ENCODE results near the gene NRG2. TPM values are rescaled to one million over a fixed set of nuclear protein-coding genes. Genes with fewer than 3 reads are reported as not detected.

Gene NRG2
- total RNA-seq, 6 donors from 2014 or later: 0.46 to 4.2 (median 1.5) TPM

DNA sequence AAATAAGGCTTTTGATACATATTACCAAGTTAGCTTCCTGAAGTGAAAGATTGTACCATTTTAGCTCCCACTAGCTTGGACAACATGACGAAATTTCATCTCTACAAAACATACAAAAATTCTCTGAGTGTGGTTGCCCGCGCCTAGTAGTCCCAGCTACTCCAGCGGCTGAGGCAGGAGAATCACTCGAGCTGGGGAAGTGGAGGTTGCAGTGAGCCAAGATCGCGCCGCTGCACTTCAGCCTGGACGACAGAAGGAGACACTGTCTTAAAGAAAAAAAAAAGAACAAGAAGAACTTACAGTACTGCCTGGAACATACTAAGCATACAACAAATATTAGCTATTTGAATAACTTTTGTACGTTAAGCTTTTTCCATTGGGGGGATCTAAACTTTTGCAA, 29.7 kb upstream of the NRG2 start:
- no peaks in the 10 kb centered on the region for H3K27me3 ChIP-seq
- no peak for DNase-seq
- H3K9me3 ChIP-seq: no peaks in the 10 kb centered on the region
- H3K4me1 ChIP-seq: peaks cover 0 to 2% (median 0%) of the 10 kb centered on the region in 4 donors
- WGBS, 2 donors: 35 to 44% methylated on average over 10 of the region's 10 CpGs
- no peaks in the 10 kb centered on the region for H3K36me3 ChIP-seq
- TF ChIP-seq, protein P1, sequence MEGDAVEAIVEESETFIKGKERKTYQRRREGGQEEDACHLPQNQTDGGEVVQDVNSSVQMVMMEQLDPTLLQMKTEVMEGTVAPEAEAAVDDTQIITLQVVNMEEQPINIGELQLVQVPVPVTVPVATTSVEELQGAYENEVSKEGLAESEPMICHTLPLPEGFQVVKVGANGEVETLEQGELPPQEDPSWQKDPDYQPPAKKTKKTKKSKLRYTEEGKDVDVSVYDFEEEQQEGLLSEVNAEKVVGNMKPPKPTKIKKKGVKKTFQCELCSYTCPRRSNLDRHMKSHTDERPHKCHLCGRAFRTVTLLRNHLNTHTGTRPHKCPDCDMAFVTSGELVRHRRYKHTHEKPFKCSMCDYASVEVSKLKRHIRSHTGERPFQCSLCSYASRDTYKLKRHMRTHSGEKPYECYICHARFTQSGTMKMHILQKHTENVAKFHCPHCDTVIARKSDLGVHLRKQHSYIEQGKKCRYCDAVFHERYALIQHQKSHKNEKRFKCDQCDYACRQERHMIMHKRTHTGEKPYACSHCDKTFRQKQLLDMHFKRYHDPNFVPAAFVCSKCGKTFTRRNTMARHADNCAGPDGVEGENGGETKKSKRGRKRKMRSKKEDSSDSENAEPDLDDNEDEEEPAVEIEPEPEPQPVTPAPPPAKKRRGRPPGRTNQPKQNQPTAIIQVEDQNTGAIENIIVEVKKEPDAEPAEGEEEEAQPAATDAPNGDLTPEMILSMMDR (IDR thresholded peaks at IDR 0.05): no peak
- TF ChIP-seq EP300 (IDR thresholded peaks at IDR 0.05) (no peak), POLR2AphosphoS5 (IDR thresholded peaks at IDR 0.05) (no peak)
- H3K27ac ChIP-seq: no peak overlapping the region
- ATAC-seq (ENCODE audit: low FRiP score in 2 of 2): no peak
- no peak overlapping the region for H3K4me3 ChIP-seq

DNA sequence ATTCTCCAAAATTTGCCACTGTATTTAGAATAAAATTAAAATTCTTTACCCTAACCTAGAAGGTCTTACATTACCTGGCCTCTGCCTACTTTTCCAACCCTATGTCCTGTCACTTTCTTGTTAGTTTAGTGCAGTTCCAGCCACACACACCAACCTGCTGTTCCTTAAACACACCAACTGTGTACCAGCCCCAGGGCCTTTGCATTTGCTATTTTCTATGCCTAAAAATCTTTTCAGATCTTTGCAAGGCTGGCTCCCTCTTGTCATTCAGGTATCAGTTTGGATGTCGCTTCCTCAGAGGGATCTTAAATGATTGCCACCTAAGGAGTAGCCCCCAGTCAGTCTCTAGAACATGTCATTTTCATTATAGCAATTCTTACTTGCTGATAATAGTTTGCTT, 17.7 kb upstream of the NRG2 start:
- no peak overlapping the region for H3K4me3 ChIP-seq
- TF ChIP-seq, protein P1 (IDR thresholded peaks at IDR 0.05): no peak
- no peak for TF ChIP-seq POLR2A (IDR thresholded peaks at IDR 0.05)
- TF ChIP-seq EP300 (IDR thresholded peaks at IDR 0.05): no peak
- TF ChIP-seq POLR2AphosphoS5 (IDR thresholded peaks at IDR 0.05): no peak
- H3K9me3 ChIP-seq: no peaks in the 10 kb centered on the region
- WGBS, 2 donors: 81 to 87% methylated on average over 1 of the region's 1 CpG
- DNase-seq (no peak), ATAC-seq (ENCODE audit: low FRiP score in 2 of 2) (no peak)
- H3K27me3 ChIP-seq: no peaks in the 10 kb centered on the region
- no peaks in the 10 kb centered on the region for H3K4me1 ChIP-seq
- no peak overlapping the region for H3K27ac ChIP-seq
- H3K36me3 ChIP-seq: no peaks in the 10 kb centered on the region

DNA sequence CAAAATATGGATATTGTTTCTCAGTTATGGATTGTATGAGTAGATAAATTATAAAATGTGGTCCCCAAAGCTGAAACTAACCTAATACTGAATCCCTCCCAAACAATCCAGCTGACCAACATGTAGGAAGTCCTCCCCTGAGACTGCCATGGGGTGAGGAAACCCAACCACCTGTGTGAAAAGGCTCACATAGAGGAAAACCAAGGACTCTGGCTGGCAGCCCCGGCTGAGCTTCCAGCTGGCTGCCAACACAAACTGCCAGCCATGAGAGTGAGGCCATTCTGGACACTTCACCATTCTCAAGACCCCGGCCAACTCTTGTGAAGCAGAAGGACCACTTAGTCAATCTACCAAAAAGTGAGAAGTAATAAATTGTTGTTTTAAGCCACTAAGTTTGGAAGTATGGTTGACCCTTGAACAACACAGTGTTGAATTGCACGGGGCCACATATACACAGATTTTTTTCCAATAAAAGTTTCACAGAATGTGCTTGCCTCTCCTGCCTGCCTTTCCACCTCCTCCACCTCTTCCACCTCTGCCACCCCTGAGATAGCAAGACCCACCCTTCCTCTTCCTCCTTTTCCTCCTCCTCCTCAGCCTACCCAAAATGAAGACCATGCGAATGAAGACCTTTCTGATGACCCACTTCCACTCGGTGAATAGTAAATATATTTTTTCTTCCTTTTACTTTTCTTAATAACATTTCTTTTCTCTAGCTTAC, 15.3 kb upstream of the NRG2 start:
- no peaks in the 10 kb centered on the region for H3K9me3 ChIP-seq
- ATAC-seq (ENCODE audit: low FRiP score in 2 of 2) (no peak), DNase-seq (no peak)
- WGBS, 2 donors: 77 to 87% methylated on average over 5 of the region's 5 CpGs
- H3K27ac ChIP-seq: no peak overlapping the region
- no peaks in the 10 kb centered on the region for H3K27me3 ChIP-seq
- TF ChIP-seq POLR2A (IDR thresholded peaks at IDR 0.05) (no peak), POLR2AphosphoS5 (IDR thresholded peaks at IDR 0.05) (no peak), EP300 (IDR thresholded peaks at IDR 0.05) (no peak)
- TF ChIP-seq, protein P1 (IDR thresholded peaks at IDR 0.05): no peak
- H3K4me3 ChIP-seq: no peak overlapping the region
- H3K36me3 ChIP-seq: no peaks in the 10 kb centered on the region
- no peaks in the 10 kb centered on the region for H3K4me1 ChIP-seq

DNA sequence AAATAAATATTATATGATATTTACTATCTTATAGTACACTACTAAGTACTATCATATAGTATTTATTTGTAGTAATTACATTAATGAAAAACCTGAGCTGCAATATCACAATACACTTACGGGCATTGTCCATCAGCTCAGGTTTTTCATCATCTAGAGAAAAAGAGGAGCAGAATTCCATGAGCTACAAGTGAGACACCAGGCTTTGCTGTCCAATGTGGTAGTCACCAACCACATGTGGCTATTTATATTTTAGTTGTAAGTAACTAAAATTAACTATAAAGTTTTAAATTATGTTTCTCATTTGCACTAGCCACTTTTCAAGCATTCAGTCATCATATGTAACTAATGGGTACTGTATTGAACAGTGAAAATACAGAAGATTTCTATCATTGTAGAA, 13.8 kb upstream of the NRG2 start:
- no peaks in the 10 kb centered on the region for H3K27me3 ChIP-seq
- H3K27ac ChIP-seq: no peak overlapping the region
- no peak for TF ChIP-seq POLR2A (IDR thresholded peaks at IDR 0.05)
- TF ChIP-seq EP300 (IDR thresholded peaks at IDR 0.05): no peak
- TF ChIP-seq, protein P1 (IDR thresholded peaks at IDR 0.05): no peak
- TF ChIP-seq POLR2AphosphoS5 (IDR thresholded peaks at IDR 0.05): no peak
- no peaks in the 10 kb centered on the region for H3K4me1 ChIP-seq
- DNase-seq (no peak), ATAC-seq (ENCODE audit: low FRiP score in 2 of 2) (no peak)
- WGBS, 2 donors: 97% methylated on average over 1 of the region's 1 CpG
- no peak overlapping the region for H3K4me3 ChIP-seq
- H3K36me3 ChIP-seq: no peaks in the 10 kb centered on the region
- no peaks in the 10 kb centered on the region for H3K9me3 ChIP-seq

DNA sequence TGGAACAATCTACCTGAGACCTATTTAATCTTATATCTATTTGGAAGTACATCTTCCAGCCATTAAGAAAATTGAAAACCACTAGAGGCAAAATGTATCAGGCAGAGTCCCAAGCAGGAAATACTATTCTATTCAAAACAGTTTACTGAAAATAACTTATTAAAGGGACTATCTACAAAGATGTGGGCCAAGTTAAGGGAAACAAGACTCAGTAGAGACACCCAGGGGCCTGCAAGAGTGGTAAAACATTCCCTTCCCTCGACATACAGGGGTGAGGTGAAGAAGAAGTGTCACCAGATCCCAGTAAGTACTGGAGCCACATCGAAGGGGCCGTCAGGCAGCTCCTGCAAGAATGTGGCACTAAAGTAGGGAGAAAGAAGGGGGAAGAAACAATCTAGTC, 12.1 kb upstream of the NRG2 start:
- no peak for TF ChIP-seq POLR2A (IDR thresholded peaks at IDR 0.05)
- TF ChIP-seq POLR2AphosphoS5 (IDR thresholded peaks at IDR 0.05): no peak
- TF ChIP-seq, protein P1 (IDR thresholded peaks at IDR 0.05): no peak
- TF ChIP-seq EP300 (IDR thresholded peaks at IDR 0.05): no peak
- no peaks in the 10 kb centered on the region for H3K36me3 ChIP-seq
- 23 to 43% methylated on average over 3 of the region's 3 CpGs for WGBS, 2 donors
- H3K27me3 ChIP-seq: no peaks in the 10 kb centered on the region
- H3K27ac ChIP-seq: no peak overlapping the region
- no peak for ATAC-seq (ENCODE audit: low FRiP score in 2 of 2)
- no peaks in the 10 kb centered on the region for H3K9me3 ChIP-seq
- H3K4me3 ChIP-seq: no peak overlapping the region
- H3K4me1 ChIP-seq: no peaks in the 10 kb centered on the region
- no peak for DNase-seq
